Fibroblast of villous mesenchyme (primary cell): ENCODE data around the gene NLRC3. TPM values are rescaled to one million over a fixed set of nuclear protein-coding genes. Genes with fewer than 3 reads are reported as not detected.
A peak's percentile ranks its signal among the peaks of the same experiment; 100 is the strongest.
"Not testable (repeated sequence)": the region's sequence is repeated elsewhere in the genome, so short reads cannot be mapped to it uniquely, and the experiment has no call there.

ENCODE experiments used
- DNase-seq: peaks from one replicate; pipeline ENCODE4 v3.0.0-alpha.2; 2010; ENCODE audit warnings: low read depth
- H3K4me3 ChIP-seq: 2 replicates; pipeline ENCODE4 v1.5.1; 2011; ENCODE audit warnings: low read depth, mild to moderate bottlenecking, low read length
- total RNA-seq: library from RNA; depleted of rRNA; stranded (reverse); fragments of >200 nt; gene quantifications from 2 replicates; pipeline ENCODE4 v1.2.3, GENCODE V29; 2012
- TF ChIP-seq, protein P1 (sequence below): IDR thresholded peaks from 2 replicates; pipeline ENCODE4 v1.5.1; 2012; ENCODE audit warnings: low read depth, mild to moderate bottlenecking, low read length; ENCODE audit not compliant: insufficient read depth

Gene NLRC3
- total RNA-seq, 1 donor, result not detected

GRCh38 chr16:3534126-3534525, 43.1 kb downstream of the NLRC3 start:
- H3K4me3 ChIP-seq, result no peak overlapping the region
- TF ChIP-seq, protein P1, sequence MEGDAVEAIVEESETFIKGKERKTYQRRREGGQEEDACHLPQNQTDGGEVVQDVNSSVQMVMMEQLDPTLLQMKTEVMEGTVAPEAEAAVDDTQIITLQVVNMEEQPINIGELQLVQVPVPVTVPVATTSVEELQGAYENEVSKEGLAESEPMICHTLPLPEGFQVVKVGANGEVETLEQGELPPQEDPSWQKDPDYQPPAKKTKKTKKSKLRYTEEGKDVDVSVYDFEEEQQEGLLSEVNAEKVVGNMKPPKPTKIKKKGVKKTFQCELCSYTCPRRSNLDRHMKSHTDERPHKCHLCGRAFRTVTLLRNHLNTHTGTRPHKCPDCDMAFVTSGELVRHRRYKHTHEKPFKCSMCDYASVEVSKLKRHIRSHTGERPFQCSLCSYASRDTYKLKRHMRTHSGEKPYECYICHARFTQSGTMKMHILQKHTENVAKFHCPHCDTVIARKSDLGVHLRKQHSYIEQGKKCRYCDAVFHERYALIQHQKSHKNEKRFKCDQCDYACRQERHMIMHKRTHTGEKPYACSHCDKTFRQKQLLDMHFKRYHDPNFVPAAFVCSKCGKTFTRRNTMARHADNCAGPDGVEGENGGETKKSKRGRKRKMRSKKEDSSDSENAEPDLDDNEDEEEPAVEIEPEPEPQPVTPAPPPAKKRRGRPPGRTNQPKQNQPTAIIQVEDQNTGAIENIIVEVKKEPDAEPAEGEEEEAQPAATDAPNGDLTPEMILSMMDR, result no peak
- no peak for DNase-seq

DNA sequence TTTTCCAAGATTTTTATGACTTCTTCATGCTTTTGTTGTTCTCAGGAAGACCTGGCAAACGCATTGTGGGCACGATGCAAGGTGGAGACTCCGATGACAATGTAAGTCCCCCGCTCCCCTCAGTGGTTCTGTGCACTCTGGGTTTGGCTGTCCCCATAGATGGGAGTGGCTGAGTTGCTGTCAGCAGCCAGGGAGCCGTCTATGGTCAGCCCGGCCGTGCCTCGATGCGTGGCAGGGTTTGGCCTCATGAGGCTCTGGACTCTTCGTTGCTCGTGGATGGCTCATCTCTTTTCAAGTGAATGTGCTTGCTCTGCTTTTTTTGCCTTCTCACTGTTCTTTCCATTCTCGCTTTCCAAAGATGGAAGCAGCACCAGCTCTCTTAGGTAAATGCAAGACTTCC, 44.5 kb downstream of the NLRC3 start:
- TF ChIP-seq, protein P1, result no peak
- H3K4me3 ChIP-seq, result no peak overlapping the region
- DNase-seq, result no peak

GRCh38 chr16:3530371-3530914, 46.8 kb downstream of the NLRC3 start:
- DNase-seq, result no peak
- TF ChIP-seq, protein P1, result no peak
- H3K4me3 ChIP-seq, result no peak overlapping the region

DNA sequence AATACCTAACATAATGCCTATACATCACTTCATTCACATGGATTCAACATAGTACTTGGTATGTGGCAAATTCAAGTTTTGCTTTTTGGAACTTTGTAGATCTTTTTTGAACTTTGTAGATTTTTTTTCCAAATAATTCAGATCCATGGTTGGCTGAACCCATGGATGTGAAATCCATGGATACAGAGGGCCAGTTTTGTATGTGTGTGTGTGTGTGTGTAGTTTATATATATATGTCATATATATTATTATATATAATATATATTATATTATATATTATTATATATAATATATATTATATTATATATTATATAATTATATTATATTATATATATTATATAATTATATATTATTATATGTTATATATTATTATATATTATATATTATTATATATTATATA, 48.0 kb downstream of the NLRC3 start:
- TF ChIP-seq, protein P1, result no peak
- H3K4me3 ChIP-seq, result no peak overlapping the region
- DNase-seq, result no peak

GRCh38 chr16:3528406-3528805, 48.8 kb downstream of the NLRC3 start:
- TF ChIP-seq, protein P1, result no peak
- H3K4me3 ChIP-seq, result no peak overlapping the region
- no peak for DNase-seq

- peak; percentile 74 for DNase-seq
- TF ChIP-seq, protein P1, result peak; percentile 72
- not testable (repeated sequence) for H3K4me3 ChIP-seq
Measured at GRCh38 chr16:3527216-3527829, 49.9 kb downstream of the NLRC3 start.

DNA sequence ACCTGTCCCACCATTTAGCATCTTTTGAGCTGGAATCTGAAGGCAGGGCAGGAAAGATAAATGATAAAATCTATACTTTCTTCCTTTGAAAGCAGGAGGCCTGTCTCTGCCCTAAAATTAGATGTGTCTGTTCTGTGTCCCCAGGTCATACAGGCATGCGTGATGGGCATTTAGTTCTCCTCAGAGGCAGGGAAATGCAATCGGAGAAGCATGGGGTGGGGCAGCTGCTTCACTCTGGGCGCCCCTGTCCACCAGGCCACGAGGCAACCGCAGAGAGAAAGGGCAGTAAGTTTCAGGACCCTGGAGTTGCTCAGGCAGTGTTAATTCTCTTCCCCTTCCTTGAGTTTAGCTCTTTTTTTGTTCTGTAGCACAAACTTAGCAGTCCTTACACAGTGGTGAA, 51.3 kb downstream of the NLRC3 start:
- no peak overlapping the region for H3K4me3 ChIP-seq
- DNase-seq, result no peak
- TF ChIP-seq, protein P1, result no peak
